GM20000 (cell line): ENCODE measurements around the gene KIF13A.

Experiments used
- DNase-seq: peaks from one replicate; pipeline ENCODE4 v3.0.0; 2012; ENCODE audit warnings: low spot score
- CTCF ChIP-seq: IDR thresholded peaks from 2 replicates; pipeline ENCODE4 v1.5.1; 2012; ENCODE audit warnings: mild to moderate bottlenecking, control low read depth; ENCODE audit errors: extremely low read depth, missing control alignments

The KIF13A gene

GRCh38 chr6:17905611-17906592 is 81.5 kb downstream of the KIF13A start:
- no peak for TF ChIP-seq CTCF
- DNase-seq: no peak

GRCh38 chr6:17904491-17905120 is 82.8 kb downstream of the KIF13A start:
- no peak for DNase-seq
- no peak for TF ChIP-seq CTCF

- TF ChIP-seq CTCF: no peak
- no peak for DNase-seq
Observed at GRCh38 chr6:17902974-17903373, 84.5 kb downstream of the KIF13A start.

- no peak for DNase-seq
- no peak for TF ChIP-seq CTCF
Observed at GRCh38 chr6:17901493-17901892, 85.9 kb downstream of the KIF13A start.

- TF ChIP-seq CTCF: no peak
- DNase-seq: no peak
Observed at GRCh38 chr6:17900011-17900410, 87.4 kb downstream of the KIF13A start.

GRCh38 chr6:17899491-17899890 is 87.9 kb downstream of the KIF13A start:
- TF ChIP-seq CTCF: no peak
- no peak for DNase-seq

- TF ChIP-seq CTCF: no peak
- DNase-seq: no peak
Observed at GRCh38 chr6:17897681-17898080, 89.8 kb downstream of the KIF13A start.
